DMS 273 (cell line): ENCODE measurements around the gene EZR.

Source experiments
- DNase-seq: peaks from one replicate; lab custom pipeline; 2025; ENCODE audit not compliant: unreplicated experiment; lab: John Stamatoyannopoulos, UW

Gene EZR

GRCh38 chr6:158764183-158764849 is 54.9 kb downstream of the EZR start:
- no peak for DNase-seq

- no peak for DNase-seq
Measured at GRCh38 chr6:158763434-158764182, 55.6 kb downstream of the EZR start.

- DNase-seq: no peak
Measured at GRCh38 chr6:158762787-158763433, 56.3 kb downstream of the EZR start.

GRCh38 chr6:158761746-158762145 is 57.4 kb downstream of the EZR start:
- no peak for DNase-seq

GRCh38 chr6:158760618-158761250 is 58.4 kb downstream of the EZR start:
- no peak for DNase-seq

GRCh38 chr6:158759966-158760617 is 59.1 kb downstream of the EZR start:
- DNase-seq: no peak

- peak; percentile 83 for DNase-seq
Measured at GRCh38 chr6:158758941-158759479, 60.2 kb downstream of the EZR start.

- peak; percentile 99 for DNase-seq
Measured at GRCh38 chr6:158758451-158758860, 60.7 kb downstream of the EZR start.

- peak; percentile 31 for DNase-seq
Measured at GRCh38 chr6:158757753-158758090, 61.4 kb downstream of the EZR start.

- no peak for DNase-seq
Measured at GRCh38 chr6:158756977-158757752, 62.0 kb downstream of the EZR start.

GRCh38 chr6:158756126-158756525 is 63.0 kb downstream of the EZR start:
- no peak for DNase-seq

- no peak for DNase-seq
Measured at GRCh38 chr6:158755636-158756035, 63.5 kb downstream of the EZR start.

GRCh38 chr6:158754738-158755137 is 64.4 kb downstream of the EZR start:
- DNase-seq: peak; percentile 29

- no peak for DNase-seq
Measured at GRCh38 chr6:158753811-158754210, 65.4 kb downstream of the EZR start.

GRCh38 chr6:158752613-158753012 is 66.6 kb downstream of the EZR start:
- peak; percentile 96 for DNase-seq

- no peak for DNase-seq
Measured at GRCh38 chr6:158751921-158752320, 67.2 kb downstream of the EZR start.

- DNase-seq: peak; percentile 64
Measured at GRCh38 chr6:158751224-158751623, 67.9 kb downstream of the EZR start.

- DNase-seq: peak; percentile 37
Measured at GRCh38 chr6:158744986-158745430, 74.2 kb downstream of the EZR start.

GRCh38 chr6:158743033-158743651 is 76.0 kb downstream of the EZR start:
- no peak for DNase-seq

GRCh38 chr6:158739673-158740072 is 79.5 kb downstream of the EZR start:
- DNase-seq: no peak
